ENCODE measurements around the gene SEPTIN12.
"Not testable (repeated sequence)": the region's sequence is repeated elsewhere in the genome, so short reads cannot be mapped to it uniquely, and the experiment has no call there.

Gene SEPTIN12

GRCh38 chr16:4743226-4743878 is 44.8 kb downstream of the SEPTIN12 start:
- no peak overlapping the region for H2AFZ ChIP-seq (ENCODE audit: low read length)
- H3K79me2 ChIP-seq (ENCODE audit: insufficient read depth, low read length): no peaks in the 10 kb centered on the region
- H3K36me3 ChIP-seq (ENCODE audit: insufficient read depth, low read length): no peaks in the 10 kb centered on the region
- H3K9me2 ChIP-seq (replicated peaks; ENCODE audit: low read depth, low read length): no peaks in the 10 kb centered on the region
- H3K9ac ChIP-seq (ENCODE audit: low read depth, low read length, poor library complexity, severe bottlenecking): no peak overlapping the region
- TF ChIP-seq CTCF (conservative IDR thresholded peaks at IDR 0.05; ENCODE audit: low read length) (no peak), EZH2phosphoT487 (IDR thresholded peaks at IDR 0.05; ENCODE audit: borderline replicate concordance) (no peak)
- no peaks in the 10 kb centered on the region for H3K27me3 ChIP-seq (ENCODE audit: insufficient read depth, low read length, poor library complexity, severe bottlenecking)
- no peak overlapping the region for H3K4me3 ChIP-seq (ENCODE audit: low read length, poor library complexity, severe bottlenecking)
- H3F3A ChIP-seq (ENCODE audit: low read depth): no peaks in the 10 kb centered on the region
- H3K9me3 ChIP-seq (ENCODE audit: insufficient read depth, low read depth, low read length): no peaks in the 10 kb centered on the region
- no peak overlapping the region for H3K4me2 ChIP-seq (ENCODE audit: low read depth, low read length, poor library complexity, severe bottlenecking)
- H4K20me1 ChIP-seq (ENCODE audit: insufficient read depth, low read length, poor library complexity, severe bottlenecking): no peaks in the 10 kb centered on the region
- no peaks in the 10 kb centered on the region for H3K4me1 ChIP-seq (ENCODE audit: insufficient read depth, low read length, poor library complexity, severe bottlenecking)

- H3K36me3 ChIP-seq (ENCODE audit: insufficient read depth, low read length); H3K4me1 ChIP-seq (ENCODE audit: insufficient read depth, low read length, poor library complexity, severe bottlenecking); H2AFZ ChIP-seq (ENCODE audit: low read length); H4K20me1 ChIP-seq (ENCODE audit: insufficient read depth, low read length, poor library complexity, severe bottlenecking); H3K9me3 ChIP-seq (ENCODE audit: insufficient read depth, low read depth, low read length); H3F3A ChIP-seq (ENCODE audit: low read depth); H3K4me2 ChIP-seq (ENCODE audit: low read depth, low read length, poor library complexity, severe bottlenecking); H3K27me3 ChIP-seq (ENCODE audit: insufficient read depth, low read length, poor library complexity, severe bottlenecking); H3K79me2 ChIP-seq (ENCODE audit: insufficient read depth, low read length); H3K9me2 ChIP-seq (replicated peaks; ENCODE audit: low read depth, low read length); H3K4me3 ChIP-seq (ENCODE audit: low read length, poor library complexity, severe bottlenecking); H3K9ac ChIP-seq (ENCODE audit: low read depth, low read length, poor library complexity, severe bottlenecking): not testable (repeated sequence)
Measured at GRCh38 chr16:4738370-4738769, 49.8 kb downstream of the SEPTIN12 start.

GRCh38 chr16:4737545-4737944 is 50.6 kb downstream of the SEPTIN12 start:
- no peak overlapping the region for H3K9ac ChIP-seq (ENCODE audit: low read depth, low read length, poor library complexity, severe bottlenecking)
- no peaks in the 10 kb centered on the region for H3K9me3 ChIP-seq (ENCODE audit: insufficient read depth, low read depth, low read length)
- H3K4me2 ChIP-seq (ENCODE audit: low read depth, low read length, poor library complexity, severe bottlenecking): no peak overlapping the region
- peaks cover 5% of the 10 kb centered on the region for H3K4me1 ChIP-seq (ENCODE audit: insufficient read depth, low read length, poor library complexity, severe bottlenecking)
- H4K20me1 ChIP-seq (ENCODE audit: insufficient read depth, low read length, poor library complexity, severe bottlenecking): no peaks in the 10 kb centered on the region
- TF ChIP-seq EZH2phosphoT487 (IDR thresholded peaks at IDR 0.05; ENCODE audit: borderline replicate concordance) (no peak), CTCF (conservative IDR thresholded peaks at IDR 0.05; ENCODE audit: low read length) (no peak)
- no peaks in the 10 kb centered on the region for H3K27me3 ChIP-seq (ENCODE audit: insufficient read depth, low read length, poor library complexity, severe bottlenecking)
- no peak overlapping the region for H3K4me3 ChIP-seq (ENCODE audit: low read length, poor library complexity, severe bottlenecking)
- H3K79me2 ChIP-seq (ENCODE audit: insufficient read depth, low read length): no peaks in the 10 kb centered on the region
- H3F3A ChIP-seq (ENCODE audit: low read depth): no peaks in the 10 kb centered on the region
- no peaks in the 10 kb centered on the region for H3K36me3 ChIP-seq (ENCODE audit: insufficient read depth, low read length)
- no peak overlapping the region for H2AFZ ChIP-seq (ENCODE audit: low read length)
- no peaks in the 10 kb centered on the region for H3K9me2 ChIP-seq (replicated peaks; ENCODE audit: low read depth, low read length)

- H3K9me3 ChIP-seq (ENCODE audit: insufficient read depth, low read depth, low read length): no peaks in the 10 kb centered on the region
- no peak for TF ChIP-seq EZH2phosphoT487 (IDR thresholded peaks at IDR 0.05; ENCODE audit: borderline replicate concordance)
- no peak for TF ChIP-seq CTCF (conservative IDR thresholded peaks at IDR 0.05; ENCODE audit: low read length)
- no peaks in the 10 kb centered on the region for H4K20me1 ChIP-seq (ENCODE audit: insufficient read depth, low read length, poor library complexity, severe bottlenecking)
Measured at GRCh38 chr16:4736546-4736945, 51.6 kb downstream of the SEPTIN12 start.

More at GRCh38 chr16:4736546-4736945, 51.6 kb downstream of the SEPTIN12 start:
- Histone ChIP-seq H3K4me2 (ENCODE audit: low read depth, low read length, poor library complexity, severe bottlenecking) (no peak overlapping the region), H3K9me2 (replicated peaks; ENCODE audit: low read depth, low read length) (no peaks in the 10 kb centered on the region), H3K9ac (ENCODE audit: low read depth, low read length, poor library complexity, severe bottlenecking) (no peak overlapping the region), H3K4me3 (ENCODE audit: low read length, poor library complexity, severe bottlenecking) (no peak overlapping the region), H3K4me1 (ENCODE audit: insufficient read depth, low read length, poor library complexity, severe bottlenecking) (peaks cover 5% of the 10 kb centered on the region), H2AFZ (ENCODE audit: low read length) (no peak overlapping the region), H3K27me3 (ENCODE audit: insufficient read depth, low read length, poor library complexity, severe bottlenecking) (no peaks in the 10 kb centered on the region), H3F3A (ENCODE audit: low read depth) (no peaks in the 10 kb centered on the region), H3K36me3 (ENCODE audit: insufficient read depth, low read length) (no peaks in the 10 kb centered on the region), H3K79me2 (ENCODE audit: insufficient read depth, low read length) (no peaks in the 10 kb centered on the region)
